Peyer's patch (tissue), 4 donors: ENCODE measurements around the gene WIPF3. TPM values are rescaled to one million over a fixed set of nuclear protein-coding genes. Genes with fewer than 3 reads are reported as not detected.
"Not testable (repeated sequence)": the region's sequence is repeated elsewhere in the genome, so short reads cannot be mapped to it uniquely, and the experiment has no call there.

Experiments
- DNase-seq, 3 donors: peaks; one replicate each; pipeline ENCODE4 v3.0.0-alpha.2; 2017 to 2019
- H3K27ac ChIP-seq, 4 donors: fragments of 200-600 bp; sonication (generic); one replicate each; pipeline ENCODE4 v1.5.1; 2016 to 2019
- H3K27me3 ChIP-seq, 2 donors: fragments of 200-600 bp; sonication (generic); one replicate each; pipeline ENCODE4 v1.5.1; 2019
- H3K36me3 ChIP-seq, 3 donors: fragments of 200-600 bp; sonication (generic); one replicate each; pipeline ENCODE4 v1.5.1; 2016 to 2019
- H3K4me1 ChIP-seq, 4 donors: fragments of 200-600 bp; sonication (generic); one replicate each; pipeline ENCODE4 v1.5.1; 2016 to 2019
- H3K4me3 ChIP-seq, 4 donors: fragments of 200-600 bp; sonication (generic); 1 replicate in 3 of 4; 2 replicates in 1 of 4; pipeline ENCODE4 v1.5.1; 2016 to 2019; ENCODE audit warnings: mild to moderate bottlenecking in 1 of 4
- H3K9me3 ChIP-seq, 4 donors: fragments of 200-600 bp; sonication (generic); one replicate each; pipeline ENCODE4 v1.5.1; 2016 to 2019; ENCODE audit warnings: mild to moderate bottlenecking in 1 of 4
- POLR2A ChIP-seq, 2 donors: fragments of 450-650 bp; IDR thresholded peaks; one replicate each; pipeline ENCODE4 v1.5.1; 2017; ENCODE audit warnings: antibody characterized with exemption in 2 of 2, mild to moderate bottlenecking in 2 of 2, moderate library complexity in 2 of 2
- total RNA-seq, 4 donors: library from RNA; depleted of rRNA; stranded (reverse); fragments of >200 nt; gene quantifications; one replicate each; pipeline ENCODE4 v1.1.0, GENCODE V29; 2016
- TF ChIP-seq, protein P1 (sequence below), 6 experiments: fragments of 450-650 bp in 4 of 6; fragments of 200-600 bp in 2 of 6; sonication (generic) in 1 of 6; IDR thresholded peaks; one replicate each; pipeline ENCODE4 v1.5.1; 2017 to 2019; ENCODE audit warnings: antibody characterized with exemption in 6 of 6, mild to moderate bottlenecking in 3 of 6, moderate library complexity in 1 of 6

The WIPF3 gene
- total RNA-seq, 4 donors from 2014 or later = 0.66 to 2.5 (median 0.83) TPM; not detected in 1

DNA sequence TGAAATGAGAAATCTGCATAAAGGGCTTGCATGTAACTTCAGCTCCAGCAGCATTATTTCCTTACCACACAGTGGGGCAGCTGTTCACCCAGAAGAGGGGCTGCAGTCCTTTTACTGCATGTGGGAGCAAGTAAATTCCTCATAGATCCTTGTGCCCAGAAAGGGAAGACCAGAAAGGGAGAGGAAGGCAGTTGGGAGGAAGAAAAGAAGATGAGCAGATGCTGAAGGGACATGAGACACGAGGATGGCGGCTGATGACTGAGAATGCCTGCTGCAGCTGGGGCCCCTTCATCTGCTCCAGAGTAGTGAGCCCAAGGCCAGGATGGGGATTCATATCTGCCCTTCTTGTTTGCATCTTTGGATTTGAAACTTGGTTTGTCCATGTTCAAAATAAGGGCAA is 80.5 kb downstream of the WIPF3 start:
- Histone ChIP-seq H3K27ac (no peak overlapping the region), H3K4me3 (no peak overlapping the region), H3K36me3 (no peaks in the 10 kb centered on the region), H3K4me1 (no peaks in the 10 kb centered on the region), H3K9me3 (no peaks in the 10 kb centered on the region), H3K27me3 (no peaks in the 10 kb centered on the region)
- TF ChIP-seq, protein P1, sequence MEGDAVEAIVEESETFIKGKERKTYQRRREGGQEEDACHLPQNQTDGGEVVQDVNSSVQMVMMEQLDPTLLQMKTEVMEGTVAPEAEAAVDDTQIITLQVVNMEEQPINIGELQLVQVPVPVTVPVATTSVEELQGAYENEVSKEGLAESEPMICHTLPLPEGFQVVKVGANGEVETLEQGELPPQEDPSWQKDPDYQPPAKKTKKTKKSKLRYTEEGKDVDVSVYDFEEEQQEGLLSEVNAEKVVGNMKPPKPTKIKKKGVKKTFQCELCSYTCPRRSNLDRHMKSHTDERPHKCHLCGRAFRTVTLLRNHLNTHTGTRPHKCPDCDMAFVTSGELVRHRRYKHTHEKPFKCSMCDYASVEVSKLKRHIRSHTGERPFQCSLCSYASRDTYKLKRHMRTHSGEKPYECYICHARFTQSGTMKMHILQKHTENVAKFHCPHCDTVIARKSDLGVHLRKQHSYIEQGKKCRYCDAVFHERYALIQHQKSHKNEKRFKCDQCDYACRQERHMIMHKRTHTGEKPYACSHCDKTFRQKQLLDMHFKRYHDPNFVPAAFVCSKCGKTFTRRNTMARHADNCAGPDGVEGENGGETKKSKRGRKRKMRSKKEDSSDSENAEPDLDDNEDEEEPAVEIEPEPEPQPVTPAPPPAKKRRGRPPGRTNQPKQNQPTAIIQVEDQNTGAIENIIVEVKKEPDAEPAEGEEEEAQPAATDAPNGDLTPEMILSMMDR (IDR thresholded peaks at IDR 0.05) = no peak
- no peak for TF ChIP-seq POLR2A (IDR thresholded peaks at IDR 0.05)
- DNase-seq = no peak

DNA sequence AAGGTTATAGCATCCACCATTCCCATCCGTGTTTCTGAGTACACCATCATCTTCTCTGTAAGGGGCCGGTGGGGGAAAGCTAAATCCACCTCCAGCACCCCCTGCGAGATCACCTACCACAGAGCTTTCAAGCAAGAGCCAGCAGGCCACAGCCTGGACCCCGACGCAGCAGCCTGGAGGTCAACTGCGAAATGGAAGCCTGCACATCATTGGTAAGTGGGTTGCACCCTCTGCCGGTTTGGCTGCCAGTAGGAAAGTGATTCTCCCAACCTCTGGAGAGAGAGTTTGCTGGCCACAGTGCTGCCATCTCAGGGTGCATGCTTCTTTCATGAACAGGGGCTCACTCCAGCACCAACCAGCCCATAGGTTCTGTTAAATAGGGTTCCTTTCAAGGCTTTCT is 81.7 kb downstream of the WIPF3 start:
- no peak overlapping the region for H3K4me3 ChIP-seq
- no peaks in the 10 kb centered on the region for H3K9me3 ChIP-seq
- H3K4me1 ChIP-seq = no peaks in the 10 kb centered on the region
- no peak overlapping the region for H3K27ac ChIP-seq
- H3K27me3 ChIP-seq = no peaks in the 10 kb centered on the region
- DNase-seq = no peak
- TF ChIP-seq, protein P1 (IDR thresholded peaks at IDR 0.05) = no peak
- TF ChIP-seq POLR2A (IDR thresholded peaks at IDR 0.05) = no peak
- H3K36me3 ChIP-seq = no peaks in the 10 kb centered on the region

GRCh38 chr7:29889288-29889687 is 83.0 kb downstream of the WIPF3 start:
- DNase-seq = no peak
- TF ChIP-seq POLR2A (IDR thresholded peaks at IDR 0.05) = no peak
- TF ChIP-seq, protein P1 (IDR thresholded peaks at IDR 0.05) = no peak
- Histone ChIP-seq H3K27ac (no peak overlapping the region), H3K27me3 (no peaks in the 10 kb centered on the region), H3K4me3 (no peak overlapping the region), H3K9me3 (no peaks in the 10 kb centered on the region), H3K4me1 (no peaks in the 10 kb centered on the region), H3K36me3 (no peaks in the 10 kb centered on the region)

DNA sequence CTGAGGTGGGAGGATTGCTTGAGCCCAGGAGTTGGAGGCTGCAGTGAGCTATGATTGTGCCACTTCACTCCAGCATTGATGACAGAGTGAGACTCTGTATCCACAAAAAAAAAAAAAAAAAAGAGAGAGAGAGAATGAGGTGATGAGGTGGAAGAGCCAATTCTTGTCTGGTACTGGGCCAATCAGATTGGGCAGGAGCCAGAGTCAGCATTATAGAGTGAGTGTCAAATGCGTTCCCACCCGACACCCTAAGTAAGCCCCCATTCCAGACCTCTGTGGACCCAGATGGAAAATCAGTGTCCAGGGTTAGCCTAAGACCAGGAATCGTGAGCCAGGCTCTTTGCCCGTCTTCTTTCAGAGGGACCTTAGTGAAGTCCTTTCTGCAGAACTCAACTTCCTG is 83.9 kb downstream of the WIPF3 start:
- Histone ChIP-seq H3K27me3 (no peaks in the 10 kb centered on the region), H3K9me3 (no peaks in the 10 kb centered on the region), H3K27ac (no peak overlapping the region), H3K4me3 (no peak overlapping the region), H3K4me1 (no peaks in the 10 kb centered on the region), H3K36me3 (no peaks in the 10 kb centered on the region)
- TF ChIP-seq, protein P1 (IDR thresholded peaks at IDR 0.05) = no peak
- DNase-seq = no peak

DNA sequence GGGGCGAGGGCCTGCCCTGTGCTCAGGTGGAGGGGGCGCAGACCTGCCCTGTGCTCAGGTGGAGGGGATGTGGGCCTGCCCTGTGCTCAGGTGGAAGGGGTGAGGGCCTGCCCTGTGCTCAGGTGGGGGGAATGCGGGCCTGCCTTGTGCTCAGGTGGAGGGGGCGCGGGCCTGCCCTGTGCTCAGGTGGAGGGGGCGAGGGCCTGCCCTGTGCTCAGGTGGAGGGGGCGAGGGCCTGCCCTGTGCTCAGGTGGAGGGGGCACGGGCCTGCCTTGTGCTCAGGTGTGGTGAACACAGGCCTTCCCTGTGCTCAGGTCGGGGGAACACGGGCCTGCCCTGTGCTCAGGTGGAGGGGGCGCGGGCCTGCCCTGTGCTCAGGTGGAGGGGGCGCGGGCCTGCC is 84.5 kb downstream of the WIPF3 start:
- H3K36me3 ChIP-seq, H3K27ac ChIP-seq, H3K4me1 ChIP-seq, H3K27me3 ChIP-seq, H3K4me3 ChIP-seq, DNase-seq, H3K9me3 ChIP-seq: not testable (repeated sequence)

DNA sequence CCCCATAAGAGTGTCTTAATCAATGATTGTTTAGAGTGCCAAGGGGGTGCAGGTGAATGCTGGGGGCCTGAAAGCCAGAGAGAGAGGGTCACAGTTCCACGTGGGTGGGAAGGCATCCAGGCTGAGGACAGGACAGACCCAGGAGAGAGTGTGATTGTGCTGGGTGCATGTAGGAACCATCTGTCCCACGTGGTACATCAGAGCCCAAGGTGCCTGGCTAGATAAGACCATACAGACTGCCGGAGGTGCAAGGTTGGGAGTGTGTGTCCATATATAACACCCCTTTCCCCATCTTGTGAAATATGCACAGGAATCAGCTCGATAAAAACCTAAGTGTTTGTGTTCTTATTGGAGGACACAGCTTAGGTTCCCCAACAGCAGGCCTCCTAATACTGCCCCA is 85.5 kb downstream of the WIPF3 start:
- no peaks in the 10 kb centered on the region for H3K36me3 ChIP-seq
- no peaks in the 10 kb centered on the region for H3K4me1 ChIP-seq
- no peak overlapping the region for H3K4me3 ChIP-seq
- no peak overlapping the region for H3K27ac ChIP-seq
- no peaks in the 10 kb centered on the region for H3K27me3 ChIP-seq
- H3K9me3 ChIP-seq = no peaks in the 10 kb centered on the region
- DNase-seq = no peak
- TF ChIP-seq, protein P1 (IDR thresholded peaks at IDR 0.05) = no peak
- TF ChIP-seq POLR2A (IDR thresholded peaks at IDR 0.05) = no peak
